ENCODE results near the gene TMEM203.
A peak's percentile ranks its signal among the peaks of the same experiment; 100 is the strongest.
"Not testable (repeated sequence)": the region's sequence is repeated elsewhere in the genome, so short reads cannot be mapped to it uniquely, and the experiment has no call there.

Gene TMEM203

DNA sequence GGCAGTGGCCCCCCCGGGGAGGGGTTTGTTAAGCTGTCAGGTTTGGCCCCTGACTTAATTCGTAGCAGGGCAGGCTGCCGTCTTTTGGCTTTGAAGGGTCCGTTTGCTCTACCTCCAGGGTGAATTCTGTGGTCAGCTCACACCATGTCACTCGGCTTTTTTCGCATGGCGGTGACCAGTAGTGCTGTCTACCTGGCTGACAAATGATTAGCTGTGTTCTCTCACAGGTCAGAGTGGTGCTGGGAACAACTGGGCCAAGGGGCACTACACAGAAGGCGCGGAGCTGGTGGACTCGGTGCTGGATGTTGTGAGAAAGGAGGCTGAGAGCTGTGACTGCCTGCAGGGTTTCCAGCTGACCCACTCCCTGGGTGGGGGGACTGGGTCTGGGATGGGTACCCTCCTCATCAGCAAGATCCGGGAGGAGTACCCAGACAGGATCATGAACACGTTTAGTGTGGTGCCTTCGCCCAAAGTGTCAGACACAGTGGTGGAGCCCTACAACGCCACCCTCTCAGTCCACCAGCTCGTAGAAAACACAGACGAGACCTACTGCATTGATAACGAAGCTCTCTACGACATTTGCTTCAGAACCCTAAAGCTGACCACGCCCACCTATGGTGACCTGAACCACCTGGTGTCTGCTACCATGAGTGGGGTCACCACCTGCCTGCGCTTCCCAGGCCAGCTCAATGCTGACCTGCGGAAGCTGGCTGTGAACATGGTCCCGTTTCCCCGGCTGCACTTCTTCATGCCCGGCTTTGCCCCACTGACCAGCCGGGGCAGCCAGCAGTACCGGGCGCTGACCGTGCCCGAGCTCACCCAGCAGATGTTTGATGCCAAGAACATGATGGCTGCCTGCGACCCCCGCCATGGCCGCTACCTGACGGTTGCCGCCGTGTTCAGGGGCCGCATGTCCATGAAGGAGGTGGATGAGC, 37.1 kb upstream of the TMEM203 start:
- DNase-seq (ENCODE audit: low read depth in 2 of 2), result no peak

DNA sequence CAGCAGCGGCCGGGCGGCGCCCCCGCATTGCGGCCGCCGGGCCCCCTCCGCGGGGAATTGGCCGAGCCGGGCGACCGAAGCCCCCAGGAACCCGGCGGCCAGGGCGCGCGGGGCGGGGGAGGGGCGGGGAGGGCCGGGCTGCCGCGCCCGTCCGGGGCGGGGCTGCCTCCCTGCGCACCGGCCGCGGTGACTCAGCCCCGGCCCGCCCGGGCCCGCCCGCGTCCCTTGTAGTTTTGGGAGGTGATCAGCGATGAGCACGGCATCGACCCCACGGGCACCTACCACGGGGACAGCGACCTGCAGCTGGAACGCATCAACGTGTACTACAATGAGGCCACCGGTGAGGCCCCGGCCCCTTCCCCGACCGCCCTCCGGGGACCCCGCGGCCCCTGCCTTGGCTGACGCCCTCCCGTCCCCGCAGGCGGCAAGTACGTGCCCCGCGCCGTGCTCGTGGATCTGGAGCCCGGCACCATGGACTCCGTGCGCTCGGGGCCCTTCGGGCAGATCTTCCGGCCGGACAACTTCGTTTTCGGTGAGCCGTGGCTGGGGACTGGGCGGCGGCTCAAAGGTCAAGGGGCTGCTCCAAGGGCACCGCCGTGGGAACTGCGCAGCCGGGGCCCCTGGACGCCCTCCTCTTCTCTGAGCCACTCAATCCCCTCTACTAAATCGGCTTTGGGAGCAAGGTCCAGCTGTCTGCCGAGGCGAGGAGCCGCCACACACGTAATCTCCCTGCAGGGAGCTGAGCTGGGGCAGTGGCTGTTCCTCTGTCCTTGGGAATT, 36.2 kb upstream of the TMEM203 start:
- peak; percentile 43 to 56 for DNase-seq (ENCODE audit: low read depth in 2 of 2)

DNA sequence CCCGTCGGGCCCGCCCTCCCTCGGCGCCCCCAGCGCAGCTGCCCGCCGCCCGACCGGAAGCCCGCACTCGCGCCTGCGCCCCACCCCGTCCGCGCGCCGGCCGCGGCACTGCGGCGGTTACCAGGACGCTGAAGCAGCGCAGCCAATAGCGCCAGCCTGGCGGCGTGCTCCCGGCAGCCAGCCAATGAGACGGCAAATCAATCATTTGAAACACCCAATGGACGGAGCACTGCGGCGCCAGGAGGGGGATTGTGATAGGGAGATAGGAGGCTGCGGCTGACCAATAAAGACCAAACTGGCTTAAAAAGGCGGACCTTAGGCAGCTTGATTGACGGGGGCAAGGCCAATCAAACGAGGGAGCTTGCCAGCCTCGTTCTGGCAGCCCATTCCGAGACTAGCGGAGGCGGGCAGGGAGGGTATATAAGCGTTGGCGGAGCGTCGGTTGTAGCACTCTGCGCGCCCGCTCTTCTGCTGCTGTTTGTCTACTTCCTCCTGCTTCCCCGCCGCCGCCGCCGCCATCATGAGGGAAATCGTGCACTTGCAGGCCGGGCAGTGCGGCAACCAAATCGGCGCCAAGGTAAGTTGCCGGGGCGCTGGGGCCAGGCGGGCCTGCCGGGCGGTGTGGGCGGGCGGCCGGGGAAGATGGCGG, 35.5 kb upstream of the TMEM203 start, which contains the start of gene TUBB4B:
Gene TUBB4B, plus strand, starts transcription at position 447 of the 649 bp plus-strand sequence. Its CDS starts 74 bp downstream, at position 521.
- DNase-seq (ENCODE audit: low read depth in 2 of 2), result peak; percentile 96 to 99

DNA sequence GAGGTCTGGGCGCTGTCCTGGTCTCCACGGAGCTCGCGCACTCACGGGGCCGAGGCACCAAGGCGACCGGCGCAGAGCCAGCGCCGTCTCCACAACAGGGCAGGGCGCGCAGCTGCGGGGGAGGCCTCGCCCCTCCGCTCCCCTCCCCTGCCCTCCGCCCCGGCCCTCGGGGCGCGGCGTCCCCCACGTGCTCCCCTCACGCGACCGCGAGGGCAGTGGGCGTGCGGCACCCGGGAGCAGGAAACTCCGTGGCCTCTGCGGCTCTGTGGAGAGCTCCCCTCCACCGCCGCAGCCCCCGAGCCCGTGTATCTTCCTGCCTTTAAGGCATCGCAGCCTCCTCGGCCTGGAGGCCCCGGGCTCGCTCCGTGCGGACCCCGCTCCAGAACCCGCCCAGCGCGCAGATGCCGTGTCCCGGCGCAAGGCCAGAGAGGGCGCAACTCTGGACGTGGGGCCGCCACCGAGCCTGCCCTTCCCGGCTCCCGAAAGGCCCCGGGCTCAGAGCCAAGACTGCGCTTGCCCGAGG, 34.9 kb upstream of the TMEM203 start:
- peak; percentile 50 to 51 for DNase-seq (ENCODE audit: low read depth in 2 of 2)

DNA sequence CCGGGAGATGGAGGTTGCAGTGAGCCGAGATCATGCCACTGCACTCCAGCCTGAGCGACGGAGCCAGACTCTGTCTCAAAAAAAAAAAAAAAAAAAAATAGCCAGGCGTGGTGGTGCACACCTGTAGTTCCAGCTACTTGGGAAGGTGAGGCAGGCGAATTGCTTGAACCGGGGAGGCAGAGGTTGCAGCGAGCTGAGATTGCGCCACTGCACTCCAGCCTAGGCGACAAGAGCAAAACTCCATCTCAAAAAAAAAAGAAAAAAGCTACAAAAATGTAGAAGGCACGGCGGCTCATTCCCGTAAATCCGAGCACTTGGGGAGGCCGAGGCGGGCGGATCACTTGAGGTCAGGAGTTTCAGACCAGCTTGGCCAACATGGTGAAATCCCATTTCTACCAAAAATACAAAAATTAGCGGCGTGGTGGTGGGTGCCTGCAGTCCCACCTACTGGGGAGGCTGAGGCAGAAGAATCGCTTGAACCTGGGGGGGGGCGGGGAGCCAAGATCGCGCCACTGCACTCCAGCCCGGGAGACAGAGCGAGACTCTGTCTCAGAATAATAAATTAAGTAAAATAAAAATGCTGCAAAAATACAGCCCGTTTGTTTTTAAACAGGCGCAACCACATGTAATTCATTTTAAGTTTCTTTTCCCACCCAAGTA, 34.2 kb upstream of the TMEM203 start:
- DNase-seq (ENCODE audit: low read depth in 2 of 2), result not testable (repeated sequence)

DNA sequence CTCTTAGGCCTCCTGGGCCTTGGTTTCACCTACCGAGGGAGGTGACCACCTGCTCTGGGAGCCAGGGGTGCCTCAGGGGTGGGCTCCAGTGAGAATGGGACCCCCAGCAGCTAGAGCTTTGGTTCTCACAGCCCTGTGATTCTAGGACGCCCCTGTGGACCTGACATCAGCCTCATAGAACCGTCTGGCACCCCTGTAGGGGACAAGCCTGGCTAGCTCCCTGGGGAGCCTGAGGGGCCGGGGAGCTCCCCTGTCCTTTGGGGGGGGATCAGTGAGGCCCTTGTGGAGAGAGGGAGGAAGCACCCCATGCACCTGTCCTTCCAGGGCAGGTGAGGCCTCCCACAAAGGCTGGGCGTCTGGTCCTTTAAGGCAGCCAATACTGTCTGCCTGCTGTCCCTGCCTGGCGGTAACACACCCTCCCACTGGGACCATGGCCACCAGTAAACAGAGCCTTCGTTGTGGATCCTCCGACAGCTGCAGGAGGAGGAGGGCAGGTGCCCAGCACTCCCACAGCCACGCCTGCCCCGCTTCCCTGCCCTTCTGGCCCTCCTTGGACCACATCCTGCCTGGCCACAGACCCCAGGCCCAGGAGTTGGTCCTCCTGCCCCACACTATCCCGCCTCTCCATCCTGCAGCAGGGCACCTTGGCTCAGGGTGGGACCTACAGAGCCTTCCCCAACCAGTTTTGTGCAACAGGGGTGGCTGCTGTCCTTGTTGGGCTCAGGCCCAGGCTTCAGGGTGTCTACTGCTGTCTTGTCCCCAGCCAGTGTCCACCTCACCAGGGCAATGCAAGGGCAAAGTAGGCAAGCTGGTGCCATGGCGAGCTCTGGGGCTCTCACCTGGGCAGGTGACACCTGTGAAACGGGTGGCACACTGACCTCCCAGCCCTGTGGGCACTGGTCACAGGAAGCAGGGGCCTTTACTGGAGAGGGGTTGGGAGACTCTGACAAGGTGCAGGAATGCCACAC, 32.6 kb upstream of the TMEM203 start:
- no peak for DNase-seq (ENCODE audit: low read depth in 2 of 2)

DNA sequence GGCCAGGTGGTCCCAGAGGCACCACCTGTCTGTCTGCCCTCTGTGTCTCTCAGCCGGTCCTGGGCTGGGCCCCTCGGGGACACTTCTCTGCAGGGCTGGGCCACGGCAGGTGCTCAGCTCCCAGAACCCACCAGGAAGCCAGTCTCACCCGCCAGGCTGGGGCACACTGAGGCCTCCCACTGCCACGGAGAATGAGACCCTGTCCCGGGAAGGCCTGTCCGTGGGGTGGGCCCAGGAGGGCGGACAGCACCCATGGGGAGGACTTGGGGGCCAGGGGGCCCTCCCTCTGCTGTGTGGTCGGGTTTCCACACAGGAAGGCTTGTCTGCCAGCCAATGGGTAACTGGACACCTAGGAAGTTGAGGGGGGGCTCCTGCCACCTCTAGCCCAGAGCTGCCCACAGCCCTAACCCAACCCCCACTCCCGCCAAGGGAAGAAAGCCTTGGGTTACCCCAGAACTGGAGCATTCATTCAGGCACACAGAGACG, 31.5 kb upstream of the TMEM203 start:
- DNase-seq (ENCODE audit: low read depth in 2 of 2), result no peak

DNA sequence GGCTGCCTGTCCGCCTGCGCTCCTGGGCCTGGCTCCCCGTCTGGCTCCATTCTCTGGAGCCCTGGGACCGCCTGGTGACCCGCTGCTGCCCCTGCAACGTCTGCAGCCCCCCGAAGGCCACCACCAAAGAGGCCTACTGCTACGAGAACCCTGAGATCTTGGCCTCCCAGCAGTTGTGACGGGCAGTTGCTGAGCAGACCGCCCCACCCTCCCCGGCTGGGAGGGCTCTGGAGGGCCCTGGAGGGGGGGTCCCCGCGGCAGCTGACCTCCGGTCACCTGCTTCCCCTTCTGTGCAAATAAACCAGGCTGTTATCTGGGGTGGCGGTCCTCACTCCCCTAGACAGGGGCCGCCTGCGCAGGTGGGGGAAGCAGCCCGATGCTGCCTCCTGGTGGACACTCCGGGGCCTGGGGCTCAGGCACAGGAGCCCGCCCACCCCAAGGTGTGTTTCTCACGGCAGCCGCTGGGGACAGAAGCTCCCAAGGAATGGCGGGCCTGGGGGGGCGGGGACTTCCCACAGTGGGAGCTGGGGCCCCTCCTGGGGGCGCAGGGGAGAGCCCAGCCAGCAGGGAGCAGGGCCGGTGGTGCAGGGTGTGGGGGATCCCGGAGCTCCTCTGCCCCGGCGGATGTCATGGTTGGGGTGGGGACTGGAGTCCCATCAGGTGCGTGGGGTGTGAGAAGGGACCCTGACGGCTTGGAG, 30.9 kb upstream of the TMEM203 start:
- peak; percentile 80 to 92 for DNase-seq (ENCODE audit: low read depth in 2 of 2)

DNA sequence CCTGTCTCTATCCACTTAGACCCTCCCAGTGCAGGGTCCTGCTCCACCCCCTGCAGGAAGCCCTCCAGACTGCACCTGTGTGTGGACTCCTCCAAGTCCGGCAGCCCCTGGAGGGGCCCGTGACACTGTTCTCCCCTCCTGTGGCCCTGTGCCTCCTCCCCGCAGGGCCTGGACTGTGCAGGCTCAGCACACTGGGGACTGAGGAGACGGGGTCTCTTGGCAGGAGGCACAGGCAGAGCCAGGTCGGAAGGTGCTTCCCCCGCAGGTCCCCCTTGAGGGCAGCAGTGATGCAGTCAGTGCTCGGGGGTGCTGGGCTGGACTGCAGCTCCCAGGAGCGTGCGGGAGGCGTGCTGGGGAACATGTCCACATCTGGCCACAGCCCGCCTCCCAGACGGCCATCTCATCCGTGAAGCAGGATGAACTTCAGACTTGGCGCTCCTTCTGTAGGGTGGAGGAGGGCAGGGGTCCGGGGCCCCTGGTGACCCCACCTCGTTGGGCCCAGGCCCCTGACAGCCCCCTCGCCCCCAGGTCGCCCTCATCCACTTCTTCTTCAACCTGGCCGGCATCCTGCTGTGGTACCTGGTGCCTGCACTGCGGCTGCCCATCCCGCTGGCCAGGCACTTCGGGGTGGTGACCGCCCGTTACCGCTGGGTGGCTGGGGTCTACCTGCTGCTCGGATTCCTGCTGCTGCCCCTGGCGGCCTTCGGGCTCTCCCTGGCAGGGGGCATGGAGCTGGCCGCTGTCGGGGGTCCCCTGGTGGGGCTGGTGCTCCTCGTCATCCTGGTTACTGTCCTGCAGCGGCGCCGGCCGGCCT, 30.2 kb upstream of the TMEM203 start:
- no peak for DNase-seq (ENCODE audit: low read depth in 2 of 2)

DNA sequence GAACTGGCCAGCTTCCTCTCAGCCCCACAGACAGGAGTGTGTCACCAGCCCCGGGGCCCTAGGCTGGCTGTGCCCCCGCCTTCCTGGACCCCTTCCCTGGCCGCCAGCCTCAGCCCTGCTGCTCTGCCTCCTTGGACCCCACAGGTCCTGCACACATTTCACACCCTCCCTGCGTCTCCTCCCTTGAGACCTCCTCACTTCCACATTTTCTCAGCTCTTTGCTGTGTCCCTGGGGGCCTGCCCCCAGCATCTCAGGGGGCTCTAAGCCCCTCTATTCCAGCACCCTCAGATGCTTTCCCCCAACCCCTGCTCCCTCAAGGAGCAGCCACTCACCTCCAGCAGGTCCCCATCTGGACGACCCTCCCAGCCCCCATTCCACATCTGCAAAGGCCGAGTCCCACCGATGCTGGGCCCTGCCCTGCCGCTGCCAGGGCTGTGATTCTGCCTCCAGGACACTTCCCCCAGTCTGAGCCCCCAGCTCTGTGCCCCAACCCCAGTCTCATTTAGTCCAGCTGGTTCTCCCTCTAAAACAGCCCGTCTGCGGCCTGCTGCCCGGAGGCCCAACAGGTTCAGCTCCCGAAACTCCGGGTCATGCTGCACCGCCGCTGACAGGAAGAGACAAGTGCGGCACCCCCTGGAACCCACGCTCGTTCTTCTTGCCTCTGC, 29.4 kb upstream of the TMEM203 start:
- no peak for DNase-seq (ENCODE audit: low read depth in 2 of 2)

DNA sequence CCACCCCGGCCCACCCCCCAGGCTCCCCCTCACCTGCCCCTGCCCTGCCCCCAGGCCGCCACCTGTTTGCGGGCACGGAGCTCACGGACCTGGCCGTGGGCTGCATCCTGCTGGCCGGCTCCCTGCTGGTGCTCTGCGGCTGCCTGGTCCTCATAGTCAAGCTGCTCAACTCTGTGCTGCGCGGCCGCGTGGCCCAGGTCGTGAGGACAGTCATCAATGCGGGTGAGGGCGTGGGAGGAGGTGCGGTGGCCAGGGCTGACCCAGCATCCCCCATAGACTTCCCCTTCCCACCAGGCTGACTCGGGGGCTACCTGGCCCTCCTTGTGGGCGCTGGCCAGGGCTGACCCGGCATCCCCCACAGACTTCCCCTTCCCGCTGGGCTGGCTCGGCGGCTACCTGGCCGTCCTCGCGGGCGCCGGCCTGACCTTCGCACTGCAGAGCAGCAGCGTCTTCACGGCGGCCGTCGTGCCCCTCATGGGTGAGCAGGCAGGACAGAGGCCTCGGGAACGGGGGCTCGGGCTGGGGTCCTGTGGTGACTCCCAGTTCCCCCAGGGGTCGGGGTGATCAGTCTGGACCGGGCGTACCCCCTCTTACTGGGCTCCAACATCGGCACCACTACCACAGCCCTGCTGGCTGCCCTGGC, 28.7 kb upstream of the TMEM203 start:
- DNase-seq (ENCODE audit: low read depth in 2 of 2), result no peak

DNA sequence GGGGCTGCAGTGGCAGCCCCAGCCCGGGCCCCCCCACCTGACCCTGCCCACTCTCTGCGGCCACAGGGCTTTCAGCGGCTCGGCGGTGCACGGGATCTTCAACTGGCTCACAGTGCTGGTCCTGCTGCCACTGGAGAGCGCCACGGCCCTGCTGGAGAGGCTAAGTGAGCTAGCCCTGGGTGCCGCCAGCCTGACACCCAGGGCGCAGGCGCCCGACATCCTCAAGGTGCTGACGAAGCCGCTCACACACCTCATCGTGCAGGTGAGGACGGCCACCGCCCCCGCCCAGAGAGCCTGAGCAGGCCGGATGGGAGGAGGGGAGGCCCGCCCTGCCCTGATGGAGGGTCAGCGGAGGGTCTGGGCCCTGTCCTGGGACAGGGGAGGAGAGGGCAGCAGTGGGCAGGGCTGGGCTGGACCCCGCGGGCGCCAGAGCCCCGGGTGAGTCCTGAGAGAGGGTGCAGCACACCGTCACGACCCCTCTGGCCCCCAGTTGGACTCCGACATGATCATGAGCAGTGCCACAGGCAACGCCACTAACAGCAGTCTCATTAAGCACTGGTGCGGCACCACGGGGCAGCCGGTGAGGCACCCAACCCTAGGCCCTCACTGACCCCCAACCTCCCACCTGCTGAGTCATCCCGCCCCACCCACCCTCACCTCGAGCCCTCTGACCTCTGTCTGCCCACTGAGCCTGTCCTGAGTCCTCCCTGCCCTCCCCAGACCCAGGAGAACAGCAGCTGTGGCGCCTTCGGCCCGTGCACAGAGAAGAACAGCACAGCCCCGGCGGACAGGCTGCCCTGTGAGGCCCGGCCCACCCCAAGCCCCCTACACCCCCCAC, 27.9 kb upstream of the TMEM203 start:
- no peak for DNase-seq (ENCODE audit: low read depth in 2 of 2)

DNA sequence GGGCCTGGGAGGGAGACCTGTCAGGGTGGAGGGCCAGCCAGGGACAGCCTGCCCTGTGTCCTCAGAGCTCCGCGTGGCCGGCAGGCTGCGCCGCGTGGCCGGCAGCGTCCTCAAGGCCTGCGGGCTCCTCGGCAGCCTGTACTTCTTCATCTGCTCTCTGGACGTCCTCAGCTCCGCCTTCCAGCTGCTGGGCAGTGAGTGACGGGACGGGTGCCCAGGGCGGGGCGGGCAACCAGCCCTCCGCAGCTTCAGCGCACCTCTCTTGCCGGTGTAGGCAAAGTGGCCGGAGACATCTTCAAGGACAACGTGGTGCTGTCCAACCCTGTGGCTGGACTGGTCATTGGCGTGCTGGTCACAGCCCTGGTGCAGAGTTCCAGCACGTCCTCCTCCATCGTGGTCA, 27.1 kb upstream of the TMEM203 start:
- DNase-seq (ENCODE audit: low read depth in 2 of 2), result no peak

DNA sequence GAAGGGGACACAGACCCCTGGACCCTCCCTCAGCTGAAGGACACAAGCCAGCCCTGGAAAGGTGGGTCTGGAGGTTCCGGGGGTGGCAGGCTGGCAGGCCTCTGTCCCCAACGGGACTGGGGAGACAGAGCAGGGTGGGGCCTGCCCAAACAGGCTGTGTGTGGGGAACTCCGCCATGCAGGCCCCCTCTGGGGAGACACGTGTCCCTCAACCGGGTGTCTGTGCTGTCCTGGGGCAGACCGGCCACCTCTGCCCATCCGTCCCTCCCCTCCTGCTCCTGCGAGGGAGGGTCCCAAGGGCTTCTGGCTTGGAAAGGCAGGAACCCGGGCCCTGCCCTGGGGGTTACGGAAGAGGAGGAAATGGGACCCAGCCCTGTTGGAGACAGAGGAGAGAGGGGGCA, 26.7 kb upstream of the TMEM203 start:
- no peak for DNase-seq (ENCODE audit: low read depth in 2 of 2)

DNA sequence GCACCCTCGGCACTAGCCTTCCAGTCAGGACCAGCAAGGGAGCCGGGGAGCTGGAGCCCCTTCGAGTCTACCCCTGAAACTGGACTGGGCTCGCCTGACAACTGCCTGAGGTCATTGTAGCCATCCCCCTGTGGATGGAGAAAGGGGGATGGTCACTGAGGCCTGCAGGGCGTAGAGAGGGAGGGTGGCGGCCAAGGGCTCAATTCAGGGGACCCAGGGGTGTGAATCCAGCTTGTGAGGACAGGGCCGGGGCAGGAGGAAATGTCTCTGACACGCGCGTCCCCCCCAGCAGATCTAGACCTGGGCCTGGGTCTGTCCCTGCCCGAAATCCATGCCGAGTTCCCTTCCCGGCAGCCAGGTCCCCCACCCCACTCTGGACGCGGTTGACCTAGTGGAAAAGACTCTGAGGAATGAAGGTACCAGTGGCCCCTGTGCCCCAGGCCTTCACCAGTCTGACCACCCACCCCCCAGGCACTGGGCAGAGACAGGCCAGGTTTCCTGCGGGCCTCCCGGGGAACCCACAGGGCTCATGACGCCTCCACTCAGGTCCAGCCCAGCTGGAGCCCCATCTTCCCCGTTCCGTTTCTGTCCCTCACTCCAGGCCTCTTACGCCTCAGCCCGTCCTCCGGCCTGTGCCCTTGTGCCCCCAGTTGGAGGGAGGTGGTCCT, 26.1 kb upstream of the TMEM203 start:
- no peak for DNase-seq (ENCODE audit: low read depth in 2 of 2)
